Omental fat pad (tissue), 4 donors: ENCODE data around the gene DKK3. TPM values are rescaled to one million over a fixed set of nuclear protein-coding genes. Genes with fewer than 3 reads are reported as not detected.
A peak's percentile ranks its signal among the peaks of the same experiment; 100 is the strongest.

ENCODE experiments used
- ATAC-seq: fragments of 150-250 bp; one replicate; pipeline ENCODE4 v1.9.1; 2016; ENCODE audit warnings: mild to moderate bottlenecking, moderate library complexity; ENCODE audit not compliant: low FRiP score
- DNase-seq: peaks from one replicate; pipeline ENCODE4 v3.0.0-alpha.2; 2019; ENCODE audit warnings: low spot score
- total RNA-seq, 4 donors: library from RNA; depleted of rRNA; stranded (reverse); fragments of >200 nt; gene quantifications; one replicate each; pipeline ENCODE4 v1.1.0, GENCODE V29; 2016
- TF ChIP-seq, protein P1 (sequence below), 3 donors: fragments of 450-650 bp; IDR thresholded peaks; one replicate each; pipeline ENCODE4 v1.5.1; 2016 to 2017; ENCODE audit warnings: antibody characterized with exemption in 3 of 3, mild to moderate bottlenecking in 3 of 3, moderate library complexity in 2 of 3

The DKK3 gene
- total RNA-seq, 4 donors from 2014 or later: 16.5 to 33.6 (median 21.7) TPM

DNA sequence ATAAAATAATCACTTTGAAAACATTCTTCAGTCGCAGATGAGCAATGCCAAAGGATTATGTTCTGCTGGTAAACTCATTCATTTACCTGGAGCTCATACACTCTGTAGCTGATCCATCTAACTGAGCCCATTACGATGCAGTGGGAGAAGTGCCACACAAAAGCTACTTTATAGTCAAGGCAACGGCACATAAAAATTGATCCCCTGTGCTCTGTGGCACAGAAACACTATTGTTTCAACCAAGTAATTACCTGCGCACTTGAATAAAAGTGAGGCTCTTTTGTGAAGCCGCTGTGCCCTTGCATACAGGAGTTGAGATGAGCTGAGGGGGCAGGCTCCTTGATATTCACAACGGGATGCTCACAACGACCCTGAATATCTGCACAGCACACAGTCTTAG lies 7.2 kb downstream of the DKK3 start:
- DNase-seq (no peak), ATAC-seq (no peak)
- TF ChIP-seq, protein P1, sequence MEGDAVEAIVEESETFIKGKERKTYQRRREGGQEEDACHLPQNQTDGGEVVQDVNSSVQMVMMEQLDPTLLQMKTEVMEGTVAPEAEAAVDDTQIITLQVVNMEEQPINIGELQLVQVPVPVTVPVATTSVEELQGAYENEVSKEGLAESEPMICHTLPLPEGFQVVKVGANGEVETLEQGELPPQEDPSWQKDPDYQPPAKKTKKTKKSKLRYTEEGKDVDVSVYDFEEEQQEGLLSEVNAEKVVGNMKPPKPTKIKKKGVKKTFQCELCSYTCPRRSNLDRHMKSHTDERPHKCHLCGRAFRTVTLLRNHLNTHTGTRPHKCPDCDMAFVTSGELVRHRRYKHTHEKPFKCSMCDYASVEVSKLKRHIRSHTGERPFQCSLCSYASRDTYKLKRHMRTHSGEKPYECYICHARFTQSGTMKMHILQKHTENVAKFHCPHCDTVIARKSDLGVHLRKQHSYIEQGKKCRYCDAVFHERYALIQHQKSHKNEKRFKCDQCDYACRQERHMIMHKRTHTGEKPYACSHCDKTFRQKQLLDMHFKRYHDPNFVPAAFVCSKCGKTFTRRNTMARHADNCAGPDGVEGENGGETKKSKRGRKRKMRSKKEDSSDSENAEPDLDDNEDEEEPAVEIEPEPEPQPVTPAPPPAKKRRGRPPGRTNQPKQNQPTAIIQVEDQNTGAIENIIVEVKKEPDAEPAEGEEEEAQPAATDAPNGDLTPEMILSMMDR (IDR thresholded peaks at IDR 0.05): no peak

DNA sequence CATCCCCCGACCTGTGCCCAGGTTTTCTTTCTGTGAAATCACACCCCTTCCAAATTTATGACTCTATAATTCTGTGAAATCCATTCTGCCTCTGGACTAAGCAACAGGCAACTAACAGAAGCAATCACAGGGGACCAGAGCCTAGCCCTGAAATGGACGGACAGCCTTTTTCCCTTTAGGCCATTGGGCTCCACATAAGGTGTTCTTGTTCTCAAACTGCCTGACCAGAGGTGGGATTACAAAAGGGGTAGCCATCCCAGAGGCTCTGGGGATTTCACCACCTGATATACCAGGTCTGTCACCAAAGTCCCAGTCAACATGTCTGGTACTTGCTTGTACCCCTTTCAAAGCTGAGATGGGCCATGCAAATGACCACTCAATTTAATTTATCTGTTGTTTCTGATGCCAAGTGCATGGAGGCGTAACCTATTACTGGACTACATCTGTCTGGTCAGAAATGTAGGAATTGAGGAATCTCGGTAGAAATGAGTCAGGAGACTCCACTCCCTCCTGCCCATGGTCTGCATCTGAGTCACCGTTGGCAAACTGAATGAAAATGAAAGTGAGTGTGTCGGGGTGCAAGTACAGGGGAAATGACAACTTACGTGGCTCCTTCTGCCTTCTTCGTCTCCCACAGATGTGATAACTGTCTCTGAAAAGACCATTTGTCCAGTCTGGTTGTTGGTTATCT lies 10.2 kb downstream of the DKK3 start:
- ATAC-seq (peak; percentile 96), DNase-seq (no peak)
- TF ChIP-seq, protein P1 (IDR thresholded peaks at IDR 0.05): no peak

DNA sequence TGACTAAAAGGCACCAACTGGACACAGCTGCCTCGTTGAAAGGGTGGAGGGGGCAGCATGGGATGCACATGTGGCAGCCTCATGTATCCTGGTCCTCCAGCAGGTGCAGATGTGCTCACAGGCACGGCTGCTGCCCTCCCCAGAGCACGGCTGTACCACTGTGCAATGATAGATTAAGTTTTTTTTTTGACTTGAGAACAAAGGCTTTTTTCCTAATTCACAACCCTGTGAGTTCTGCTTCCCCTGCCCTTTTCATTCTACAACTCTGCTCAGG lies 11.4 kb downstream of the DKK3 start:
- no peak for DNase-seq
- TF ChIP-seq, protein P1 (IDR thresholded peaks at IDR 0.05): no peak
- ATAC-seq: no peak

DNA sequence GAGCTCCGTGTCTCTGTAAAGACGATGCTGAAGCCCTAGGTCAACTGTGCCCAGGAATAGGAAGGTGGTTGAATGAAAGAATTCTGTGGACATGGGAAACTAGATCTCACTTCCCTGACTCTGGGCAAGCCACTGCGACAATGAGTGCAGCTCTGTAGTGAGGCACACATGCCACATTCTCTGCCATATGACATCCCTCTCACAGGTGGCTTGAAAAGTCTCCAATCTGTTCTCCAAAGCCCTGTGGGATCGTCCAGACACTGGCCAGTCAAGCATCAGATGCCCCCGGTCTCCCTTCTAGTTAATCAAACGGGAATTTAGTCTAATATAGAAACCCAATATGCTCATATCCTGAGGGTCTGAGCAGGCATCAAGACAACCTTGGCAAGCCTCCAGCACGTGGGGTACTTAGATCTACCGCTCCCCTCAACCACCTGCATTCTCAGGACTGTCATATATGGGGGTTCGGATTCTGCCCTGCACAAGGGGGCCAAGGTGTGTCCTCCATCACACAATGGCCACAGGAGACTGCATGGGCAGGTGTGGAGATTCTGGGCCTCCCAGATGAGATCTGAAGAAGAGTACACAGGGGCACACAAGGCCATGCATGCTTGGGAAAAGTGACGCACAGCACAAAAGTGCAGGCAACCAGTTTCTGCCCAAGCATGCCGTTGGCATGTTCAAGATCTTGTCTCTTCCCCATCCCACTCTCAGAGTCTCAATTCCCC lies 11.9 kb downstream of the DKK3 start:
- TF ChIP-seq, protein P1 (IDR thresholded peaks at IDR 0.05): no peak

DNA sequence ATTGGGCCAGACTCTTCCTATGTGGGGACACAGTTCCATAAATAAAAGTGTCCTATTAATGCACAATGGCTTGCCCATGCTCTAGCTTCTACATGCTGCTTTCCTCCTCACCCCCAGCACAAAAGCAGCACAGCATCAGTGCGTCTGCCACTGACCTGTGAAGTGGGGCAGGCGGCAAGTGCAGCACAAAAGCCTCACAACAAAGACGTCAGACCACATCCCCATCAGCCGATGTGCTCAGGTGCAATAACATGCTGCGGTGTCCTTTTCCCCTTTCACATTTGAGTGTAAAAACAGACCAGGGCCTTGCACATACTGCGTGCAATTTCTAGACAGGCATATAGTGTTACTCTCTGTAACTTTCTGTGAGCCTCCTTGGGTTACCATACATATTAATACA lies 12.8 kb downstream of the DKK3 start:
- TF ChIP-seq, protein P1 (IDR thresholded peaks at IDR 0.05): no peak
- ATAC-seq (no peak), DNase-seq (no peak)

More for the DNA sequence above, 11.9 kb downstream of the DKK3 start:
- DNase-seq (no peak), ATAC-seq (no peak)

DNA sequence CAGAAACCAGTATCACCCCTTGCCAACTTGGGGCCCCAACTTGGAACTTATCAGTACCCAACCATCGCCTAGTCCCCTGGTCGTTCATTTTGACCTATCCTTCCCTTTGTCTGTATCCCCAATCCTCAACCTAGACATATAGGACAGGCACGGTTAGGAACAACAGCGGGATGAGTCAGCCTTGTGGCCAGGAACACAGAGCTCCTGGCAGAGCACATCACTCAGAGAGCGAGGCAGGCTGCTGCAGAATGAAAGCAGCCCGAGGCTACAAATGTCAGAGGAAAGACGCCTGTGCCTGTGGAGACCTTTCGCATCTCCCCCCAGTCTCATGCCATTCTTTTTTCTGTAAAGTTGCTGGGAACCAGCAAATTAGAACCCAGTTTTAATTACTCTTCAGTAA lies 14.6 kb downstream of the DKK3 start:
- TF ChIP-seq, protein P1 (IDR thresholded peaks at IDR 0.05): no peak
- DNase-seq (no peak), ATAC-seq (no peak)
